ENCODE measurements around the gene WNT9A. TPM values are rescaled to one million over a fixed set of nuclear protein-coding genes. Genes with fewer than 3 reads are reported as not detected.

WNT9A gene
- polyA plus RNA-seq, 1 of the 3 experiments (the other 2 are of a cell fraction) = 0.31 TPM

DNA sequence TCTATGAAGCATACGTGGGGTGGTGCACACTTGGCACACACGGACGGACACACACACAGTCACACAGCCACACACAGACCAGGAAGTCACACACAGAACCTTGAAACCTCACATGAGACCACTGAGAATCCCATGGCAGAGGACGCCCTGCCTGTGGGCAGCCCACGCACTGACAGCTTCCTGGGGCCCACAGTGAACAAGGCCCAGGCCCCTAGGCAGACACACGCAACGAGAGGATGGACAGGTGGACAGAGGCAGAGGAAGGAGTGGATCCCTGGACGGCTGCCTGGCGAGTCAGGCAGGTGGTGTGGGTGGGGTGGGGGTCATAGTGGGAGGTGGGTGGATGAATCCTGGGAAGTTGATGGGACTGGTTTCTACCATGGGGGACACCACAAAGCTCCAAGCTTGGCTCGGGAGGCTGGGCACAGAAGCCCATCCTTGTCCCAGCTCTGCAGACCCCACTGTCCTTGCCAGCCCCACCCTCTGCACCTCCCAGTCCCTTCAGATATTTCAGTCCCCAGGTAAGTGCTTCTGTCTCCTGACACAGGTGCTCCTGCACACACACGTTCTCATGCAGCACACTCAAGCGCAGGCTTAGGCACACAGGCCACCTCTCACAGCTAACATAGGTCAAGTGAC is 49.1 kb downstream of the WNT9A start (continued):
- TF ChIP-seq RXRA (IDR thresholded peaks at IDR 0.05; ENCODE audit: borderline replicate concordance, low read depth) (no peak), TAF1 (IDR thresholded peaks at IDR 0.05; ENCODE audit: borderline replicate concordance, low read depth, low read length) (no peak), EZH2phosphoT487 (IDR thresholded peaks at IDR 0.05; ENCODE audit: borderline replicate concordance, low read depth) (no peak), NRF1 (IDR thresholded peaks at IDR 0.05; ENCODE audit: low read depth, low read length) (no peak), TCF12 (IDR thresholded peaks at IDR 0.05) (no peak), SIN3A (IDR thresholded peaks at IDR 0.05; ENCODE audit: borderline replicate concordance, low read depth, low read length) (no peak), CHD2 (IDR thresholded peaks at IDR 0.05; ENCODE audit: low read length, partially characterized antibody) (no peak), YY1 (IDR thresholded peaks at IDR 0.05; ENCODE audit: low read depth) (no peak), POLR2AphosphoS5 (IDR thresholded peaks at IDR 0.05; ENCODE audit: low read depth, low read length) (no peak), RAD21 (IDR thresholded peaks at IDR 0.05; ENCODE audit: low read length) (no peak)
- TF ChIP-seq, protein P1, sequence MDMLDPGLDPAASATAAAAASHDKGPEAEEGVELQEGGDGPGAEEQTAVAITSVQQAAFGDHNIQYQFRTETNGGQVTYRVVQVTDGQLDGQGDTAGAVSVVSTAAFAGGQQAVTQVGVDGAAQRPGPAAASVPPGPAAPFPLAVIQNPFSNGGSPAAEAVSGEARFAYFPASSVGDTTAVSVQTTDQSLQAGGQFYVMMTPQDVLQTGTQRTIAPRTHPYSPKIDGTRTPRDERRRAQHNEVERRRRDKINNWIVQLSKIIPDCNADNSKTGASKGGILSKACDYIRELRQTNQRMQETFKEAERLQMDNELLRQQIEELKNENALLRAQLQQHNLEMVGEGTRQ (IDR thresholded peaks at IDR 0.05; ENCODE audit: borderline replicate concordance, low read depth, low read length) = no peak
- TF ChIP-seq, protein P2, sequence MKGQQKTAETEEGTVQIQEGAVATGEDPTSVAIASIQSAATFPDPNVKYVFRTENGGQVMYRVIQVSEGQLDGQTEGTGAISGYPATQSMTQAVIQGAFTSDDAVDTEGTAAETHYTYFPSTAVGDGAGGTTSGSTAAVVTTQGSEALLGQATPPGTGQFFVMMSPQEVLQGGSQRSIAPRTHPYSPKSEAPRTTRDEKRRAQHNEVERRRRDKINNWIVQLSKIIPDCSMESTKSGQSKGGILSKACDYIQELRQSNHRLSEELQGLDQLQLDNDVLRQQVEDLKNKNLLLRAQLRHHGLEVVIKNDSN (IDR thresholded peaks at IDR 0.05; ENCODE audit: borderline replicate concordance, low read depth) = no peak

DNA sequence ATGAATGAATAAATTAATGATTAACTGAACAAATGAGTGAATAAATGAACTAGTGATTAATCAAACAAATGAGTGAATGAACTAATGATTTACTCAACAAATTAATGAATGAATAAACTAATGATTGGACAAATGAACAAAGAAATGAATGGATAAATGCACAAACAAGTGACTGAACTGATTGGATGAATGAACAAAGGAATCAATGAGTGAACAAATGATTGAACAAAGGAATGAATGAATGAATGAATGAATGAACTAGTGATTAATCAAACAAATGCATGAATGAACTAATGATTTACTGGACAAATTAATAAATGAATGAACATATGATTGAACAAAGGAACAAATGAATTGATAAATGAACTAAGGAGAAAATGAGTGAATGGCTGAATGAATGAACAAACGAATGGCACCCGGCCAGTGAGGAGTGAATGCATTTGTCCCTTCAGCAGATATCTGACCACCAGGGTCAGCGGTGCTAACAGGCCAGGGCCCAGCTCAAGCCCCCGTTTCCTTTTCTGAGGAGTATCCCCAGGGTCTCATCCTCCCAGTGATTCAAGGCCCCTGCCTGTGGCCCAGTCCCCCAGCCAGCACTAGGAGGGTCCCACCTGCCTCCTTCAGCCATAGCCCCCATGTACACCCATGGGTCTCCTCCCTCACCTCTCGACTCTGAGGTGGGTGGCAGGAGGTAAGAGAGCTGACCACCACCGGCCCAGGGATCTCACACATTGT is 49.9 kb downstream of the WNT9A start:
- Histone ChIP-seq H3K9ac (no peak overlapping the region), H3K27ac (ENCODE audit: low read depth in 2 of 2, low read length in 1 of 2) (no peak overlapping the region), H4K20me1 (ENCODE audit: insufficient read depth) (no peaks in the 10 kb centered on the region), H3K27me3 (ENCODE audit: insufficient read depth) (no peaks in the 10 kb centered on the region), H3F3A (replicated peaks; ENCODE audit: insufficient read depth) (no peaks in the 10 kb centered on the region), H3K4me2 (no peak overlapping the region), H3K9me3 (no peaks in the 10 kb centered on the region), H3K4me1 (ENCODE audit: control insufficient read depth in 1 of 2, insufficient read depth in 2 of 2, low read depth in 1 of 2, low read length in 1 of 2) (no peaks in the 10 kb centered on the region), H3K79me2 (ENCODE audit: insufficient read depth) (no peaks in the 10 kb centered on the region), H3K9me2 (no peaks in the 10 kb centered on the region), H2AFZ (ENCODE audit: low read depth) (no peak overlapping the region), H3K4me3 (ENCODE audit: low read depth in 2 of 2, low read length in 1 of 2) (no peak overlapping the region), H3K36me3 (replicated peaks in 1 of 2; ENCODE audit: control insufficient read depth in 1 of 2, insufficient read depth in 2 of 2, low read length in 1 of 2) (no peaks in the 10 kb centered on the region)
- 42% methylated on average over 6 of the region's 6 CpGs for WGBS (ENCODE audit: low lambda C conversion rate)
- no peak for DNase-seq
- no peak for TF ChIP-seq EP300 (IDR thresholded peaks at IDR 0.05; ENCODE audit: borderline replicate concordance in 1 of 2, low read depth in 1 of 2, low read length in 1 of 2)
- TF ChIP-seq, protein P3, sequence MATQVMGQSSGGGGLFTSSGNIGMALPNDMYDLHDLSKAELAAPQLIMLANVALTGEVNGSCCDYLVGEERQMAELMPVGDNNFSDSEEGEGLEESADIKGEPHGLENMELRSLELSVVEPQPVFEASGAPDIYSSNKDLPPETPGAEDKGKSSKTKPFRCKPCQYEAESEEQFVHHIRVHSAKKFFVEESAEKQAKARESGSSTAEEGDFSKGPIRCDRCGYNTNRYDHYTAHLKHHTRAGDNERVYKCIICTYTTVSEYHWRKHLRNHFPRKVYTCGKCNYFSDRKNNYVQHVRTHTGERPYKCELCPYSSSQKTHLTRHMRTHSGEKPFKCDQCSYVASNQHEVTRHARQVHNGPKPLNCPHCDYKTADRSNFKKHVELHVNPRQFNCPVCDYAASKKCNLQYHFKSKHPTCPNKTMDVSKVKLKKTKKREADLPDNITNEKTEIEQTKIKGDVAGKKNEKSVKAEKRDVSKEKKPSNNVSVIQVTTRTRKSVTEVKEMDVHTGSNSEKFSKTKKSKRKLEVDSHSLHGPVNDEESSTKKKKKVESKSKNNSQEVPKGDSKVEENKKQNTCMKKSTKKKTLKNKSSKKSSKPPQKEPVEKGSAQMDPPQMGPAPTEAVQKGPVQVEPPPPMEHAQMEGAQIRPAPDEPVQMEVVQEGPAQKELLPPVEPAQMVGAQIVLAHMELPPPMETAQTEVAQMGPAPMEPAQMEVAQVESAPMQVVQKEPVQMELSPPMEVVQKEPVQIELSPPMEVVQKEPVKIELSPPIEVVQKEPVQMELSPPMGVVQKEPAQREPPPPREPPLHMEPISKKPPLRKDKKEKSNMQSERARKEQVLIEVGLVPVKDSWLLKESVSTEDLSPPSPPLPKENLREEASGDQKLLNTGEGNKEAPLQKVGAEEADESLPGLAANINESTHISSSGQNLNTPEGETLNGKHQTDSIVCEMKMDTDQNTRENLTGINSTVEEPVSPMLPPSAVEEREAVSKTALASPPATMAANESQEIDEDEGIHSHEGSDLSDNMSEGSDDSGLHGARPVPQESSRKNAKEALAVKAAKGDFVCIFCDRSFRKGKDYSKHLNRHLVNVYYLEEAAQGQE (IDR thresholded peaks at IDR 0.05; ENCODE audit: low read depth, low read length) = no peak
- TF ChIP-seq FOSL2 (IDR thresholded peaks at IDR 0.05; ENCODE audit: borderline replicate concordance, low read depth) = no peak
- TF ChIP-seq, protein P4, sequence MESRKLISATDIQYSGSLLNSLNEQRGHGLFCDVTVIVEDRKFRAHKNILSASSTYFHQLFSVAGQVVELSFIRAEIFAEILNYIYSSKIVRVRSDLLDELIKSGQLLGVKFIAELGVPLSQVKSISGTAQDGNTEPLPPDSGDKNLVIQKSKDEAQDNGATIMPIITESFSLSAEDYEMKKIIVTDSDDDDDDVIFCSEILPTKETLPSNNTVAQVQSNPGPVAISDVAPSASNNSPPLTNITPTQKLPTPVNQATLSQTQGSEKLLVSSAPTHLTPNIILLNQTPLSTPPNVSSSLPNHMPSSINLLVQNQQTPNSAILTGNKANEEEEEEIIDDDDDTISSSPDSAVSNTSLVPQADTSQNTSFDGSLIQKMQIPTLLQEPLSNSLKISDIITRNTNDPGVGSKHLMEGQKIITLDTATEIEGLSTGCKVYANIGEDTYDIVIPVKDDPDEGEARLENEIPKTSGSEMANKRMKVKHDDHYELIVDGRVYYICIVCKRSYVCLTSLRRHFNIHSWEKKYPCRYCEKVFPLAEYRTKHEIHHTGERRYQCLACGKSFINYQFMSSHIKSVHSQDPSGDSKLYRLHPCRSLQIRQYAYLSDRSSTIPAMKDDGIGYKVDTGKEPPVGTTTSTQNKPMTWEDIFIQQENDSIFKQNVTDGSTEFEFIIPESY (IDR thresholded peaks at IDR 0.05; ENCODE audit: borderline replicate concordance, low read depth) = no peak
- TF ChIP-seq, protein P1 (IDR thresholded peaks at IDR 0.05; ENCODE audit: borderline replicate concordance, low read depth, low read length) = no peak
- TF ChIP-seq MXI1 (IDR thresholded peaks at IDR 0.05; ENCODE audit: low read depth, low read length) = no peak
- no peak for TF ChIP-seq YY1 (IDR thresholded peaks at IDR 0.05; ENCODE audit: low read depth)
- CTCF ChIA-PET = no interaction called here
- POLR2A ChIA-PET = no interaction called here

Measured in SK-N-SH (cell line).